Nephron progenitor cell (in vitro differentiated cells): ENCODE results near the gene PALLD.
A peak's percentile ranks its signal among the peaks of the same experiment; 100 is the strongest.

Experiments
- DNase-seq: peaks from one replicate; pipeline ENCODE4 v3.0.0; 2021
- H3K27ac Mint-ChIP-seq: 2 replicates; pipeline ENCODE4 v1.8.0; 2021; ENCODE audit warnings: mild to moderate bottlenecking, moderate library complexity, mixed read lengths
- H3K27me3 Mint-ChIP-seq: 2 replicates; pipeline ENCODE4 v1.8.0; 2021; ENCODE audit warnings: mild to moderate bottlenecking, low read depth, mixed read lengths; ENCODE audit not compliant: poor library complexity
- H3K36me3 Mint-ChIP-seq: 2 replicates; pipeline ENCODE4 v1.8.0; 2021; ENCODE audit warnings: low read depth, mixed read lengths
- H3K4me1 Mint-ChIP-seq: 2 replicates; pipeline ENCODE4 v1.8.0; 2021; ENCODE audit warnings: mixed read lengths
- H3K4me3 Mint-ChIP-seq: 2 replicates; pipeline ENCODE4 v1.8.0; 2021; ENCODE audit warnings: mild to moderate bottlenecking, moderate library complexity, mixed read lengths
- H3K9me3 Mint-ChIP-seq: 2 replicates; pipeline ENCODE4 v1.8.0; 2021; ENCODE audit warnings: mild to moderate bottlenecking, moderate library complexity, mixed read lengths
- TF ChIP-seq, protein P1 (sequence below): fragments of 200-600 bp; sonication (generic); IDR thresholded peaks from 2 replicates; pipeline ENCODE4 v1.5.0; 2021; ENCODE audit warnings: antibody characterized with exemption

PALLD gene

DNA sequence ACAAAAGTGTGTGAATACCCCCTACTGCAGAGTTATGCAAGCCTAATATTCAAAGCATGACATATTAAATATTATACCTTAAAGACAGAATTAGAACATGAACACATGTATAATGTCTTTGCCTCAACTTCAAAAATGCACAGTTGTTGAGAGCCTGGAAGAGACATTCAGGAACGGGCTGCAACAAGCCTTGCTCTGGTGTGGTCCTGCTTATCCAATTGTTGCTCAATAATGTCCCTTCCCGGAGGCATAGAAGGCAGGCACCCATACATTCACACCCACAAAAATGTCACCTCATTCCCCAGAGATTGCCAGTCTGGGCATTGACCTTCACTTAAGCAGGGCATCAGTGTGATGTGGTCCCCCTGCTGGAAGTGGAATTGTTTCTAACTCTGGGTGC, 274.4 kb downstream of the PALLD start:
- H3K27ac Mint-ChIP-seq, result no peak overlapping the region
- no peak overlapping the region for H3K4me3 Mint-ChIP-seq
- peaks cover 58% of the 10 kb centered on the region for H3K36me3 Mint-ChIP-seq
- peaks cover 2% of the 10 kb centered on the region for H3K27me3 Mint-ChIP-seq
- peaks cover 22% of the 10 kb centered on the region for H3K9me3 Mint-ChIP-seq
- TF ChIP-seq, protein P1, sequence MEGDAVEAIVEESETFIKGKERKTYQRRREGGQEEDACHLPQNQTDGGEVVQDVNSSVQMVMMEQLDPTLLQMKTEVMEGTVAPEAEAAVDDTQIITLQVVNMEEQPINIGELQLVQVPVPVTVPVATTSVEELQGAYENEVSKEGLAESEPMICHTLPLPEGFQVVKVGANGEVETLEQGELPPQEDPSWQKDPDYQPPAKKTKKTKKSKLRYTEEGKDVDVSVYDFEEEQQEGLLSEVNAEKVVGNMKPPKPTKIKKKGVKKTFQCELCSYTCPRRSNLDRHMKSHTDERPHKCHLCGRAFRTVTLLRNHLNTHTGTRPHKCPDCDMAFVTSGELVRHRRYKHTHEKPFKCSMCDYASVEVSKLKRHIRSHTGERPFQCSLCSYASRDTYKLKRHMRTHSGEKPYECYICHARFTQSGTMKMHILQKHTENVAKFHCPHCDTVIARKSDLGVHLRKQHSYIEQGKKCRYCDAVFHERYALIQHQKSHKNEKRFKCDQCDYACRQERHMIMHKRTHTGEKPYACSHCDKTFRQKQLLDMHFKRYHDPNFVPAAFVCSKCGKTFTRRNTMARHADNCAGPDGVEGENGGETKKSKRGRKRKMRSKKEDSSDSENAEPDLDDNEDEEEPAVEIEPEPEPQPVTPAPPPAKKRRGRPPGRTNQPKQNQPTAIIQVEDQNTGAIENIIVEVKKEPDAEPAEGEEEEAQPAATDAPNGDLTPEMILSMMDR, result no peak
- H3K4me1 Mint-ChIP-seq, result peaks cover 13% of the 10 kb centered on the region
- no peak for DNase-seq

DNA sequence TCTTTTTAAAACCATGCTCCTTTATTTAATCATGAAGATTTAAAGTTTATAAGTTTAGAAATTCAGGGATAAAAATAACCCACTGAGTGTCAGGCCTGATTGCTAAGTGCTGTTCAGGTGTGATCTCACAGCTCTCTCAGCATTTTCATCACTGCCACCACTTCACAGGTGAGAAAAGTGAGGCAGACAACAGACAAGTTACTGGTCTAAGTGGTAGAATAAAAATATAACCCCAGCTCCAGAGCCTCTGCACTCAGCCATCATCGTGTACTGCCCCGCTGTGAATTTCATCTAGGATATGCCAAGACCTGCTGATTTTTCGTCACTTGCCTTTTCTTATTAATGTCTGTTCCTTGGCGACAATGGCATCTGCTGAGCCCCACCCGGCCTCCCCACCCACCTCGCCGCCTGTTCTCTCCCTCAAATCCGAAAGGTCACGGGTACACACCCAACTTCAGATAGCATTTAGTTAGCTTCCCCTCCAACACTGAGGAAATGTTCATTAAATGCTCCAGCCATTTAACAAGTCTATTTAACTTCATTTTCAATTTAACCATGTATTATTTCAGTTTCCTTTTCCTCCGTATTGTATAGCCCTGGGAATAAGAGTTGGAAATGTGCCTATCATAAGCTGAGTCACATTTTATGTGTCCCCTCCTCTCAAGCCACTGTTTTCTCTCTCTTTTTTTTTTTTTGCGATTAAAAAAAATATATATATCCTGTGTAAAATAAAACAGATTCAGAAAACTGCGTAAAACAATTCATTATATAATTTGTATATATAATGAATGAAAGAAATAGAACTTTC, 276.7 kb downstream of the PALLD start:
- H3K27ac Mint-ChIP-seq, result no peak overlapping the region

DNA sequence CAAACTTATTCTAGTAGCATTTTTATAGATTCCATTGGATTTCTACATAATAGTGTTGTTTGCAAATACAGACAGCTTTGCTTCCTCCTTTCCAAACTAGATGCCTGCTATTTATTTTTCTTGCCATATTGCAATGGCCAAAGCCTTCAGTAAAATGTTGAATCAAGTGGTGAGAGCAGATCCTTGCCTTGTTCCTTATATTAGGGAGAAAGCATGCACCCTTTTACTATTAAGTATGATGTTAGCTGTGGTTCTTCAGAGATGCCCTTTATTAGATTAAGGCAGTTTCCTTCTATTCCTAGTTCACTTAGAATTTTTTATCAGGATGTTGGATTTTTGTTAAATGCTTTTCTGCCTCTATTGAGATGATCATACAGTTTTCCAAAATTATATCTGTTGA, 279.5 kb downstream of the PALLD start:
- H3K27me3 Mint-ChIP-seq, result no peaks in the 10 kb centered on the region
- H3K27ac Mint-ChIP-seq, result no peak overlapping the region
- peaks cover 8% of the 10 kb centered on the region for H3K4me1 Mint-ChIP-seq
- H3K9me3 Mint-ChIP-seq, result peaks cover 32% of the 10 kb centered on the region
- H3K4me3 Mint-ChIP-seq, result no peak overlapping the region
- TF ChIP-seq, protein P1, result no peak
- no peak for DNase-seq
- H3K36me3 Mint-ChIP-seq, result peaks cover 51% of the 10 kb centered on the region

More for the DNA sequence above, 276.7 kb downstream of the PALLD start:
- no peak for DNase-seq
- TF ChIP-seq, protein P1, result no peak
- Mint-ChIP-seq H3K4me1 (peaks cover 13% of the 10 kb centered on the region), H3K9me3 (peaks cover 32% of the 10 kb centered on the region), H3K27me3 (no peaks in the 10 kb centered on the region), H3K4me3 (no peak overlapping the region), H3K36me3 (peaks cover 60% of the 10 kb centered on the region)

DNA sequence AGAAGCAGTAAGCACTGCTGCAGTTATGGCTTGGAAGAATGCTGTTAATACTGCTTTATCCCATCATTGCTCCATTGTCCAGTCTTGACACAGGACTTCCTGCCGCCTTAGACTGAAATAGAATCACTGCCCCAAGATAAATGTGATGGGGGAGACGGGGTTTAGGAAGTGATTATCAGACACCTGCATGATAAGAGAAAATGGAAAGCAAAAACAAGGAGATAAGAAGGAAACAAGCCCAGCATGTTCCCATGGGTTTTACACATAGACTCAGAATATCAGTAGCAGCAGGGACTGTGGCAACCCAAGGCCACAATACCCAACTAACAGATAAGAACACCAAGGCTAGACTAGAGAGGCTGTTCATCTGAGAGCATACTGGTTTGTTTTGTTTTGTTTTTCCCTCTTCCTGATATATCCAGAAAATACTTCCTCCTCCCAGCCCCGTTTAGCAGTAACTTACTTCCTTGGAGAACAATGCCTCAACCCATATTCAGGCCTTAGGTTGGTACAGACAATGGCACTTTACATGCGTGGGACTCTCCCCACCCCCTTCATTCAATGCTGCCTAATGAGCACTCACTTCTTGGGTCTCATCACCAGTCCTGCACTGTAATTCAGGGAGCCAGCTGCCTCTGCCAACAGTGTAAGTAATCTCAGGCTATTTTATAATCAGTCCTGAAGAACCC, 280.6 kb downstream of the PALLD start:
- peak overlapping the region; percentile 69 for H3K27ac Mint-ChIP-seq
- TF ChIP-seq, protein P1, result no peak
- H3K36me3 Mint-ChIP-seq, result peaks cover 50% of the 10 kb centered on the region
- H3K4me3 Mint-ChIP-seq, result no peak overlapping the region
- H3K27me3 Mint-ChIP-seq, result no peaks in the 10 kb centered on the region
- H3K4me1 Mint-ChIP-seq, result peaks cover 10% of the 10 kb centered on the region
- DNase-seq, result no peak
- H3K9me3 Mint-ChIP-seq, result peaks cover 32% of the 10 kb centered on the region

DNA sequence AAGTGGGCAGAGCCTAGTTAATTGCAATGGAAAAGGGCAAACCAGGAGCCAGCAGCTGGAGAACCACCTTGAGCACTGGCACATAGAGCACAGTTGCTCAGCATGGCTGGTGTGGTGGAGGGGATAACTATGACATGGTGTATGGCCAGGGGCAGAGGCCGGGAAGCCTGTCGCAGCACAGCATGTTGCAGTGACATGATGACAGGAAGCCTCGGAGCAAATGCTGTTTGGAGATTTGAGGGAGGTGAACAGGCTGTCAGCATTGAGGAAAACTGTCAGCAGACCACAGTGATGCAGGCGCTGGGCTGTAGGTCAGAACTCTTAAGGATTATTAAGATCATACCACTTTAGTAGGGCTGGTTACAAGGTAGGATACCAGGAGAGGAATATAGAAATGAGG, 284.5 kb downstream of the PALLD start:
- Mint-ChIP-seq H3K9me3 (peaks cover 8% of the 10 kb centered on the region), H3K4me3 (no peak overlapping the region), H3K4me1 (peaks cover 10% of the 10 kb centered on the region), H3K27me3 (no peaks in the 10 kb centered on the region), H3K36me3 (peaks cover 33% of the 10 kb centered on the region), H3K27ac (peak overlapping the region; percentile 73)
- TF ChIP-seq, protein P1, result no peak
- DNase-seq, result no peak
